ENCODE data around the gene TEC. TPM values are rescaled to one million over a fixed set of nuclear protein-coding genes. Genes with fewer than 3 reads are reported as not detected.

The TEC gene
- total and polyA plus RNA-seq, 9 of the 15 experiments (the other 6 are each of a cell fraction or from before 2014, with no cell fraction given): 5.3 to 14.7 (median 8.8) TPM

- TF ChIP-seq HMBOX1 (IDR thresholded peaks at IDR 0.05) (peak; percentile 44; the same call in 1 of the 2 replicates), EHMT2 (IDR thresholded peaks at IDR 0.05) (no peak), MTA2 (IDR thresholded peaks at IDR 0.05; ENCODE audit: low read depth) (no peak), MIER1 (IDR thresholded peaks at IDR 0.05; ENCODE audit: low read depth) (no peak), ZBTB34 (CRISPR knock-in tag; IDR thresholded peaks at IDR 0.05) (no peak), TGIF2 (CRISPR knock-in tag; IDR thresholded peaks at IDR 0.05) (no peak), ARNT (IDR thresholded peaks at IDR 0.05) (no peak), FOXP1 (CRISPR knock-in tag; IDR thresholded peaks at IDR 0.05) (no peak), C11orf30 (IDR thresholded peaks at IDR 0.05; ENCODE audit: low read depth) (peak; percentile 99), DNMT1 (IDR thresholded peaks at IDR 0.05) (no peak), POLR2AphosphoS5 (IDR thresholded peaks at IDR 0.05; ENCODE audit: control insufficient read depth, insufficient read depth, low read depth, low read length) (no peak), ZKSCAN1 (IDR thresholded peaks at IDR 0.05; ENCODE audit: low read depth, low read length) (no peak), ZNF282 (CRISPR knock-in tag; IDR thresholded peaks at IDR 0.05) (no peak), ZBTB5 (IDR thresholded peaks at IDR 0.05) (no peak), ZNF57 (CRISPR knock-in tag; IDR thresholded peaks at IDR 0.05) (no peak), LCOR (CRISPR knock-in tag; IDR thresholded peaks at IDR 0.05) (no peak), VEZF1 (CRISPR knock-in tag; IDR thresholded peaks at IDR 0.05) (no peak), MAFG (tag; conservative IDR thresholded peaks at IDR 0.05) (peak; percentile 98), RFX1 (IDR thresholded peaks at IDR 0.05) (no peak)
- TF ChIP-seq, protein P1, sequence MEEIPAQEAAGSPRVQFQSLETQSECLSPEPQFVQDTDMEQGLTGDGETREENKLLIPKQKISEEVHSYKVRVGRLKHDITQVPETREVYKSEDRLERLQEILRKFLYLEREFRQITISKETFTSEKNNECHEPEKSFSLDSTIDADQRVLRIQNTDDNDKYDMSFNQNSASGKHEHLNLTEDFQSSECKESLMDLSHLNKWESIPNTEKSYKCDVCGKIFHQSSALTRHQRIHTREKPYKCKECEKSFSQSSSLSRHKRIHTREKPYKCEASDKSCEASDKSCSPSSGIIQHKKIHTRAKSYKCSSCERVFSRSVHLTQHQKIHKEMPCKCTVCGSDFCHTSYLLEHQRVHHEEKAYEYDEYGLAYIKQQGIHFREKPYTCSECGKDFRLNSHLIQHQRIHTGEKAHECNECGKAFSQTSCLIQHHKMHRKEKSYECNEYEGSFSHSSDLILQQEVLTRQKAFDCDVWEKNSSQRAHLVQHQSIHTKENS (CRISPR knock-in tag; IDR thresholded peaks at IDR 0.05): no peak
- TF ChIP-seq, protein P2, sequence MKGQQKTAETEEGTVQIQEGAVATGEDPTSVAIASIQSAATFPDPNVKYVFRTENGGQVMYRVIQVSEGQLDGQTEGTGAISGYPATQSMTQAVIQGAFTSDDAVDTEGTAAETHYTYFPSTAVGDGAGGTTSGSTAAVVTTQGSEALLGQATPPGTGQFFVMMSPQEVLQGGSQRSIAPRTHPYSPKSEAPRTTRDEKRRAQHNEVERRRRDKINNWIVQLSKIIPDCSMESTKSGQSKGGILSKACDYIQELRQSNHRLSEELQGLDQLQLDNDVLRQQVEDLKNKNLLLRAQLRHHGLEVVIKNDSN (CRISPR knock-in tag; IDR thresholded peaks at IDR 0.05): no peak
These were observed 22.3 kb downstream of the TEC start (continued) for GRCh38 chr4:48247142-48247877.

Measured in K562 (cell line).